Vagina (tissue), 2 donors: Measurements from ENCODE around the gene PNPLA8.

Experiments used
- POLR2A ChIP-seq, 2 donors: fragments of 450-650 bp; IDR thresholded peaks; one replicate each; pipeline ENCODE4 v1.6.1; 2017; ENCODE audit warnings: antibody characterized with exemption in 2 of 2, mild to moderate bottlenecking in 2 of 2, moderate library complexity in 2 of 2
- POLR2AphosphoS5 ChIP-seq, 2 donors: sonication (generic); formaldehyde crosslinking; IDR thresholded peaks; one replicate each; pipeline ENCODE4 v1.9.0; 2017; ENCODE audit warnings: antibody characterized with exemption in 2 of 2, mild to moderate bottlenecking in 2 of 2, low read depth in 1 of 2; ENCODE audit not compliant: insufficient read depth in 1 of 2

DNA sequence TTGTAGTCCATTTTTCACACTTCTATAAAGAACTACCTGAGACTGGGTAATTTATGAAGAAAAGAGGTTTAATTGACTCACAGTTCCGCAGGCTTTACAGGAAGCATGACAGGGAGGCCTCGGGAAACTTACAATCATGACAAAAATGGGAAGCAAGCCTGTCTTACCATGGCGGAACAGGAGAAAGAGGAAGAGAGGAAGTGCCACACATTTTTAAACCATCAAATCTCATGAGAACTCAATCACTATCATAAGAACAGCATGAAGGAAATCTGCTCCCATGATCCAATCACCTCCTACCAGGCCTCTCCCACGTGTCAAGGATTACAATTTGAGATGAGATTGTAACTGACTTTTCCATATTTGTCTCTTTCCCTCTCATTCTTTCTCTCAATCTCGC, 9.3 kb upstream of the PNPLA8 start:
- TF ChIP-seq POLR2A (IDR thresholded peaks at IDR 0.05) (no peak), POLR2AphosphoS5 (IDR thresholded peaks at IDR 0.05; ENCODE audit: insufficient read depth in 1 of 2, low read depth in 1 of 2) (no peak)
